NCI-H2227 (cell line): ENCODE measurements around the gene DIP2C.
A peak's percentile ranks its signal among the peaks of the same experiment; 100 is the strongest.

ENCODE experiments used
- DNase-seq: peaks from one replicate; lab custom pipeline; 2025; ENCODE audit not compliant: unreplicated experiment; lab: John Stamatoyannopoulos, UW

Gene DIP2C

DNA sequence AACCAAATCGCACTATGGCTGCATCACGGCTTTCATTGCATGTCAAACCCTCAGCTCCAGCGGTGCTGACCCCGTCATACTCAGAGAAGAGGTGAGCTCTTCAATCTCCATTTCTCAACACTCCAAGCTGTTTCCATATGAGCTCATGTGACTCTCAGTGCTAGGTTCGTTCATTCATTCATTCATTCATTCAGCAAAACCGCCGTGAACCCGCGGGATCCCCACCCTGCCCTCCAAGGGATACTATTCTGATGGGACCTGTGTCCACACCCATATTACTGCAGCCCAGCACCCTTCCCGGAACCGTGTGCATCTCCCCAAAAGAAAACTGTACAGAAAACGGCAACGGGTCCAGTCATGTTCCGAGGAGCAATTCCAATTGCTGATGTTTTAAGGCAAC, 184.7 kb downstream of the DIP2C start:
- DNase-seq, result no peak

DNA sequence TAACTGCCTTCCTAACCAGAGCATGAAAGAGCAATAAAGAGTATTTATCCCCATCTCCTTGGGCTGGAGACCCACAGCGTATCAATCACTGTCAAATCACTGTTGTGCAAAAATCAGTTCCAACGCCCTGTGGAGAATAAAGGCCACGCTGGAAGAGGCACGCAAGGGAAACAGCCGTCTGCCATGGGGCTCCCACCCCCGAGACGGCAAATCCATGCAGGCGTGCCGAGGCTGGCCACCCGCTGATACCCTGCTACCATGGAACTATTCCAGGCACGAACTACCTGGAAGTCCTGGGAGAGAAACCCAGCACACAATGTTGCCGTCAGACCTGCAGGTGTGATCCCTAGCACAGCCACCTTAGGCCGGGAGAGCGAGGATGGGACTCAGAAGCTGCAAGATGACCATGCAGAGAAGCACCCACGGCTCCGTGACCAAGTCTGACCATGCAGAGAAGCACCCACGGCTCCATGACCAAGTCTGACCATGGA, 185.3 kb downstream of the DIP2C start:
- DNase-seq, result no peak

DNA sequence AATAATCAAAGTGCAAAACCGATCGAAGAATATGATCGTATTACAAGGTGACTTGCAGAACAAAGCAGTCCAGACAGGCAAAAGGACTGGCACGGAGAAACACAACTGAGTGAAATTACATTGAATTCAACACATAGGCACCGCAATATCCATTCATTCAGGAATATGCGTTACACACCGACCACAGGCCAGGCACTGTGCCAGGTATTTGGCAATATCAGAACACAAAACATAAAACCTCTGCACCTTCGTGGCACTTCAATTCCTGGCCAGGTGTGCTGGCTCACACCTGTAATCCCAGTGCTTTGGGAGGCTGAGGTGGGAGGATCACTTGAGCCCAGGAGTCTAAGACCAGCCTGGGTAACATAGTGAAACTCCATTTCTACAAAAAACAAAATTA, 187.9 kb downstream of the DIP2C start:
- DNase-seq, result no peak

DNA sequence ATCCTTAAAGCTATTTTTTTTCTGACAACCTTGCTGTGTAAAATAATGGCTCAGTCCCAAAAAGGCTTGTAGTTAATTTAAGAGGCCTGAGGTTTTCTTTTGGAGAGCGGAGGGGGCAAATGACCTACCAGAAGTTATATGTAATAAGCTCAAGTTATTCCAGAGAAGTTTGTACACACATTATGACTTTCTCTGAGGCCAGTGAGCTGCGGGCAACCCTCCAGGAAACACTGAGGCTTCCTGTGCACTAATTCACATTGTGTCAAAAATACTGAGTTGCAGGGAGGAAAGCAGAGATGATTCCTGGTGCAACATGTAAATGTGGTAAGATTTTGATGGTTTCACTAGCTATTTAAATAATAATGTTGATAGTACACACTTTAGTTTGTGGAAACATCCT, 188.6 kb downstream of the DIP2C start:
- DNase-seq, result no peak

DNA sequence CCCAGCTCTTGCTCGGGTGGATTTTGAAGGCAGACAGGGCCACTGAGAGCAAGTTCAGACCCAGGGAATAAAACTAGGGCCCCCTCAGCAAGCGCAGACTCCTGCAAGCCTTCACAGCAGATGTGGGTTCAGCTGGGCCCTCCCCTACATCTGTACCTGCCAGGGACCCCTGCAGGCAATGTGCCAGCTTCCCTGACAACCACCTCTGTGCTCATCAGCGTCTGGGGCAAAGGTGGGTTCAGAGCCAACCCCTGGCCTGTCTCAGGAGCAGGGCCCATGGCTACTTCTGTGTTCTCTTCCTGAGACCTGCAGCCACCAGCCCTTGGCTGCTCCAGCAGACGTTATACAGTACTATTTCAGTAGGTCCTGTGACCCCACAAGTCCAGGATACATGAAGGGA, 189.5 kb downstream of the DIP2C start:
- no peak for DNase-seq

DNA sequence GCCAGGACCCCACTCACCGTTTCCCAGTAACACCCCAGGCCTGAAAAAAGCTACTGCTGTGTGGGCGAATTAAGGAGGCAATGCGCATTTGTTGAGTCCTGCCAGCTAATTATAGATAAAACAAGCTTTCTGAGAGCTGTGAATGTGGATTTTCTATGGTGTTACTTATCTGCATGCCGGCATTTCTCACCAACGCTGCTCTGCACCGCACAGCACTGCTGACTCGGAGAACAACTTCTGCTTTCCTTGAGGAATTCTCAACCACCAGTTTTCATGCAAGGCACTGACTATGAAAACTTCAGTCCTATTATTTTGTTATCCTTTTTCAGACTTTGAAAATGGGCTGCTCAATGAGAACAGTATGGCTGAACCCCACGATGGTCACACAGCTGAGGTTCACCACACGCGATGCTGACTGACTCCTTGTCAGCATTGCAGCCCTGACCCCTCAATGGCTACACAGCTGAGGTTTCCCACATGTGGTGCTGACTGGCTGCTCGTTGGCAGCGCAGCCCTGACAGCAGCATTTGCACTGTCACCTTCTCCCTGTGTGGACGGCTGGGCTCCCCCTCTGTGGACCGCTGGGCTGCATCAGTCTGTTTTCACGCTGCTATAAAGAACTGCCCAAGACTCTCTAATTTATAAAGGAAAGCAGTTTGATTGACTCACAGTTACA, 190.6 kb downstream of the DIP2C start:
- no peak for DNase-seq

DNA sequence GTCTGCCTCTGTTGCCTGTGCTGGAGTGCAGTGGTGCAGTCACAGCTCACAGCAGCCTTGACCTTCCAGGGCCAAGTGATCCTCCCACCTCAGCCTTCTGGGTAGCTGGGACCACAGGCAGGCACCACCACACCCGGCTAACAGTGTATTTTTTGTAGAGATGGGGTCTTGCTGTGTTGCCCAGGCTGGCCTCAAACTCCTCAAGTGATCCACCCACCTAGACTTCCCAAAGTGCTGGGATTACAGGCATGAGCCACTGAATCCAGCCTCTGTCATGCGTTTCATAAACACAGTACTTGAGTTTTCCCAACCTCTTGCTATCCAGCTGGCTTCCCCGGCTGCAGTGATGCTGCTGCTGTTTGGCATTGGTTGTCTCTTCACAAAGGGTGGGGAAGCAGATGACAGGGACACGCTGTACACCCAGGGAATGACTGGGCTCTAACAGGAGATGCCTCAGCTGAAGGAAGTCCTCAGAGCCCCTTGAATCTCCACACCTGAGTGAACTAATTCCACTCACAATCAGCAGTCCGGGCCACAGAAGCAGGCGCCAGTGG, 191.5 kb downstream of the DIP2C start:
- no peak for DNase-seq

DNA sequence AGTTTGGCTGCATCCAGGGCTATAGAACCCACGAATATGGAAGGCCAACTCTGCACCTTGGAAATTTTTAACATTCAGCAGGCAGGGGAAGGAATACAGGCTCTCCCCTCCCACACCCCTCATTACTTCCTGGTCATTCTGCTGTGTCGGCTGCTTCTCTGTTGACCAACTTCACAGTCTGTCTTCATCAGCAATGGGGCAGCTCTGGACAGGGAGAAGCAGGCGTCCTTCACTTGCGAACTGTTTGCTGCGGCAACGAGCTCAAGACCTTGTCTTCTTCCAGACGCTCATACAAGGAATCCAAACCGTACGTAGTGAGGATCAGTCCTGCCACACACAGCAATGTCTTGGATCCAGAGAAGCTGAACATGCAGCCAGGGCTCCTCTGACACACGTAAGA, 192.2 kb downstream of the DIP2C start:
- DNase-seq, result no peak

DNA sequence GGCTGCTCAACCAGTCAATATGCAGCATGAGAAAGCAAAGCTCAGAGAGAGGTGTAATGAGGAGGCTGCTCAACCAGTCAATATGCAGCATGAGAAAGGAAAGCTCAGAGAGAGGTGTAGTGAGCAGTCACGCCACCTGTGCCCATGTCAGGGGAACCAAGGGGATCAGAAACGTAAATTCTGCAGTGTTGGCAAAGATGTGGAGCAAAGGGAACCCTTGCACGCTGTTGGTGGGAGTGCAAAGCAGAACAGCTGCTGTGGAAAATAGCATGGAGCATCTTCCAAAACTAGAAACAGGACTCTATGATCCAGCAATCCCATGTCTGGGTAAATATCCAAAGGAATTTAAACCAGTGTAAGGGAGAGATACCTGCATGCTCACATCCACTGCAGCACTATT, 194.9 kb downstream of the DIP2C start:
- DNase-seq, result no peak

DNA sequence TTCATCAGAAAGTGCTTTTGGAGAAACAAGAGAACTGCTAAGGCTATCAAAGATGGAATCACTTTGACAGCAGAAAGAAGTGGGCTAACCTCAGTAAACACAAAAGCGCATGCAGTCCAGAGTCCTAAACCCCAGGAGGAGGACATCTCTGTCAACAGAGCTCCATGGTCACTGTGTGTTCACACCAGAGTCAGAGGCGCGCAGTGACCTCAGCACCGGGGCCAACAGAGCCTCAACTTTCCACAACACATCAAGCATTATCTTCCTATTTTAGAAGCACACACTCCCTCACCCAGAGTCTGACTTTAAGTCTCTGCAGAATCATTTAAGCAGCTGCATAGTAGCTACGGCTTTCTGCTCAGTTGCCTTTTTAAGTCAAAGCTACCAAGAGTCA, 195.3 kb downstream of the DIP2C start:
- DNase-seq, result no peak

DNA sequence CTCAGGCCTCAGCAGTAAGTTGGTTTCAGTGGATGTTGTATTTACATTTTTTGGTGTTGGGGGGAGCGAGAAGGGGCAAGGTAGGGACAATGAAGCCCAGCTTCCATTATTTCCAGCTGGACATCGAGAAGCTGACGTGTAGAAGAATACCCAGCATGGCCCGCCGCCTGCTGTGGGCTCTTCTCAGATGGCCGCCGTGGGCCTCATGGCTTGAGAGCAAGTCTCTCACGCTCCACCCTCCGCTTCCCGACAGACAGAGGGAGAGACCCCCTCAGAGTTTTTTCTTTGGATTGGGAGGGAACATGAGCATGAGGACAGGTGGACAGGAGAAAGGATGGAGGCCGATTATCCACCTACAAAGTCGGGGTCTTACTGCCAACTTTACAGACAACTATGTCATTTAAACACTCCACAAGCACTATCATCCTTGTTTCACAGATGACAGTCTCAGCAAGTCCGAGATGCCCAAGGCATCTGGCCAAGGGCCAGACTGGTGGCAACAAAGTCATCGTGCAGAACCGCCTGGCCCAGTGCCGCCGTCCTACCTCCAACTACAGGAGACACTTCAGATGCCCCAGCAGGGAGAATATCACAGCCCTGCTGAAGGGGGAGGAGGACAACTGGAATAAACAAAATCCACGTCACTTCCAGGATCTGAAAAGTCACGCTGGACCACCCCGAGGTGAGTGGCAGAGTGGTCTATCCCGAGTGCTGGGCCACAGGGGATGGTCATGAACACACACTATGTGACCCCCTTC, 195.9 kb downstream of the DIP2C start:
- no peak for DNase-seq

DNA sequence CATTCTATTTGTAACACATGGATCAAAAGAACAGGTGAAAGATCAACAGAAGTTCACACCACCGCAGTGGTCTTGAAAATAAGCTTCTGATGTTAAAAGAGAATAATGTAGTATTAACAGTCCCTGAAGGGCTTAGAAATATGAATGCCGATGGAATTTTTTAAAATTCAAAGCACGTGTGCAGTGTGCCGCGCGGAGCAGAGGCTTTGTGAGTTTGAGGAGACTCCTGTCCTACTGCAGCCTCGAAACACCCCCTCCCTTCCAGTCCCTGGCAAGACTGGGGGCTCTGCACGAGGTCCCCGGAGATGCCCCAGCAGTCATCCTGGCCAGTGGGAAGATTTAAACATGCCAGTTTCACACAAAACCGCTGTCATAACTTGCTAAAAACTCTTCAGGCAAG, 196.6 kb downstream of the DIP2C start:
- DNase-seq, result no peak

DNA sequence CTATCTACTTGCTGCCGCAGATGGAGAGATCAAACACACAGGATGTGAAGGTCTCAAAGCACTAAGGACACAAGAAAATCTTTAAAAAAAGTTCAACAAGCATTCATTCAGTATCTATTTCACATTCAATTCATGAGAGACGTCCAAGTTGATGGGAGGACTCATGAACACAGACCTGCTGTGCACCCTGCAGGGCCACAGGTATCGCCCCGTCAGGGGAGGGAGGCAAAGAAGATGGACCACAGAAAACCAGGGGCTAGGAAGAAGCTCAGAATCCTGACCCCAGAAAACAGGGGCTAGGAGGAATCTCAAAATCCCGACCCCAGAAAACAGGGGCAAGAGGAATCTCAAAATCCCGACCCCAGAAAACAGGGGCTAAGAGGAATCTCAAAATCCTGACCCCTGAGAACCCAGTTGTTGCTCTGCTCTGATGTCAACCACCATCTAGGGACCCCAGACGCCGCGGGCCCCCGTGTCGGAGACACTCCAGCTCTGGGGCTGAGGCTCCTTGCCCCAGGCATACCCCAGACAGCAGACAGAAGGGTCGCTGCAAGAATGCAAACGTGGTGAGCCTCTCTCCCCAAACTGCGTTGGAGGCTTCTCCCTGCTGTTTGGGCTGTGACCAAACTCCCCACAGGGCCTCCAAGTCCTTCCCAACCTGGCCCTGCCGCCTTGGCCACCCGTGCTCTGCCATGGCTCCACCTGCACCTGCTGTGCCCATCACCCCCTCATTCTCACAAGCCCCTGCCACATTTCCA, 197.6 kb downstream of the DIP2C start:
- DNase-seq, result no peak

DNA sequence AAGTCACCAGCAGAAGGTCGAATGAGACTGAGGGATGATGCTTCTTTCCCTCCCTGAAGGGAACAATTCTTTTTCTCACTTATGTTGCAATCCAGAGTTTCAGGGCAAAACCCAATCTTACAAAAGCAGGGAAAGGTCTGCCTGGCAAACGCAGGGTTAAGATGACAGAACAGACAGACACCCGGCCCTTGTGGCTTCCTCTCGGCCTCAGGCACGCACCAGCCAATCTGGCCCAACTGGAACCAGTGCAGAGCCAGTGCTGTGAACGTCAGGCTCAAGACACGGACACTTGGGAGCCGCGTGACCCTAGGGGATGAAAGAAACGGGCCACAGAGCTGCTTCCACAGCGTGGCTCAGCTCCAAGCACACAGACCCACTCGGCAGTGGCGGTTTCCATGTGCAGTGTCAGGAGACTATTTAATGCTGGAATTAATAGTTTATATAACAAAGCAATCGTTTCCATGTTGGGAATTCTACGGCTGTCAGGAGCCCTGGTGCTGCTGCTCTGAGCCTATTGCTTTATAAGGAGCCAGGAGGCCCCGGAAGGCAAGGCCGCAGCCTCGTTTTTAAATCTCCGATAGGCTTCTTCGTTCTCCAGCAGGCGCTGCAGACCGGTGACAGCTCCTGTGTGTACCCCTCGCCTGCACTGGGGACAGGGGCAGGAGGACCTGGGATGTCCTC, 198.4 kb downstream of the DIP2C start:
- DNase-seq, result no peak

DNA sequence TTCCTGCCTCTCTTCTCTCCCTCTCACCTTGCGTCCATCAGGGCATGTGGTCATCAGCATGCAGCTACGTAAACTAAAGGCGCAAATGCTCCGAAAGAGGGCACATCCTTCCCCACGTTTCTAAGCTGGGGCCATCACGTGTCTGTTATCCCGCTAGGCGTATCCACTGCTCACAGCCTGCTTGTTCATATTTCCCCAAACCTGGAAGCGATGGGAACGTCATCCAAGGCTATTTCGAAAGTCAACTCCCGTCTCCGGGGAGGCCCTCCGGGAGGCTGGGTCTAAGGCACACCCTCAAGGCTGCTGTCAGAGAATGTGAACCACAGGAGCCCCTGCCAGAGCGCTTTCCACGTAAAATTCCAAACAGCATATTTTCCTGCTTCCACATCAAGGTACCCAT, 199.2 kb downstream of the DIP2C start:
- DNase-seq, result no peak

DNA sequence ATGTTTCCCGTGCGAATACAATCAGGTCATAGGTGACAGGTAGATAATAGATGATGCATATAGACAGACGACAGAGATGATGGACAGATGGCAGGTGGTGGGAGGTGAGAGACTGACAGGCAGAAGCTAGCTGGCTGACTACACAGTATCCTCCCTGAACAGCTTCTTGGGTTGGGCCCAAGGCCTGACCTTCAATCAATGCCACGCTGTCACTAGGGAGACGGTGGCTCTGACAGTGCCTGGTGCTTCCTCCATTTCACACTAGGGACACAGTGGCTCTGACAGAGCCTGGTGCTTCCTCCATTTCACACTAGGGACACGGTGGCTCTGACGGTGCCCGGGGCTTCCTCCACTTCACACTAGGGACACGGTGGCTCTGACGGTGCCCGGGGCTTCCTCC, 200.1 kb downstream of the DIP2C start:
- DNase-seq, result no peak

DNA sequence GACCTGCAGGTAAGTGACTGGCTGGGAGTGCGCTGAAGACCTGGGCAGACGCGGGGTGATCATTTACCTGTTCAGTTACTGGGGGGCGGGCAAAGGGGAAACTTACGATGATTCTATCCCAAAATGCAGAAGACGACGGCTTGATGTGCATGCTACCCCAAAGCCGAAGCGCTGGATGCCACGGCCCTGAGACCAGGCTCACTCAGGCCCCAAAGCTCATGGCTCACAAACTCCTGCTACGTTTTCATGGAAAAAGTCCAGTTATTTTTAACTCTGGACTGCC, 200.6 kb downstream of the DIP2C start:
- no peak for DNase-seq

DNA sequence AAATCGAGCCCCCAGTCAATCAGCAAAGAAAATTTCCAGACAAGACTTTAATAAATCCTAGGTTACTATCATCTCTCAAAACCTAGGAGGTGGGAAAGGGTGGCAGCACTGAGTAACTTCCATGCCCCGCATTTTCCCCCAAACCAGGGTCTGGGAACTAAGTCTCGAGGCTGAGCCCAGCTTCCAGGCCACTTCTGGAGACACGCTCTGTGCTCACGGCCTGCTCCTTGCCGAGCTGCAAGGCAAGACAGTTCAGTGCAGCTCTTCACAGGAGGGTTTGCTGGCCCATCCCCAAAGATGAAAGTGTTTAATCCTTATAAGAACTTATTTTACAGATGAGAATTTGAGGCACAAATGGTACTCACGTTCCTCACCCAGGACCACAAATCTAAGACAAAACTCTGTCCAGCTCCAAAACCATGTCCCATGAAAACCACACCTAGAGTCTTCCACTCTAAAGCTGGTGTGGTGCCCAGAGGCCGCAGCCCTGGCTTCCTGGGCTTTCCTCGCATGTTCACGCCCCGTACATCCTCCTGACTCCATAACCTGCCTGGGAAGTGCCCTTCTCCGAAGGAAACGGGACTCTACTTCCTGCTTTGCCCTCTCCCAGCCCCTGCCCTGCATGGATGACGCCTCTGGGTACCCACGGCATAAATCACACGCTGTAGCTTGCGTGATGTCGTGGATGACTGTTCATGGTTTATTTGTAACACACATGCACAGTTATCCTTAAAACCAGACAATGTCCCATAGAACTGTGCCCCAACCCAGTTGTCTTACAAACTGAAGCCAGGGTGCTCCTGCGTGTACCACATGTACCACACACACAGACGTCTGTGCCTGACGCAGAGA, 201.2 kb downstream of the DIP2C start:
- no peak for DNase-seq

DNA sequence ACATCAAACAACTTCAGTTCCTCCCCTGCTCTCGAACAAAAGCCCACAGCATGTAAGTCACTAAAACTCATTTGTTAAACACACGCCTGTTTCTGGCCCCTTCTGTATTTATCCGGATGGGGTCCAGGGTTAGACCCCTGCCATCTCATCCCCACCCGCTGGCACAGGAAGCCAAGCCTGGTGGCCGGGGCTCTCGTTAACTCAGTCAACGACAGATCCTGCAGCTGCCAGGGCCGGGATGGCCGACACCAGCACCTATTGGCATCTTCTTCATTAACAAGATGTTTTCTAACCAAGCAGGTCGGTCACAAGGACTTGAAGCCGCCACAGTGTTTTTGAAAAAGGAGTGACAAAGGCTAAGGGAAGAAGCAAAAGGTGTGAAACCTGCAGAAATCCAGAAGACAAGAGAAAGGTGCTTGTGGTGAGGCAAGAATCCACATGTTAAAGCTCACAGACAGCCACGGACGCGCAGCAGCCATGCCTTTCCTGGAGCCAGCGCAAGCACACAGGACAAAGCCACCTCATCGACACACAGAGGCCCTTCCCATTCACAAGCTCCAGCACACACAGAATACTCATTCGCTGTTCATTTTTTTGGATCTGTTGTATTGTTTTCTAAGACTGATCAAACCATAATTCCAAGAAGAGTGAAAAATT, 202.7 kb downstream of the DIP2C start:
- DNase-seq, result no peak

DNA sequence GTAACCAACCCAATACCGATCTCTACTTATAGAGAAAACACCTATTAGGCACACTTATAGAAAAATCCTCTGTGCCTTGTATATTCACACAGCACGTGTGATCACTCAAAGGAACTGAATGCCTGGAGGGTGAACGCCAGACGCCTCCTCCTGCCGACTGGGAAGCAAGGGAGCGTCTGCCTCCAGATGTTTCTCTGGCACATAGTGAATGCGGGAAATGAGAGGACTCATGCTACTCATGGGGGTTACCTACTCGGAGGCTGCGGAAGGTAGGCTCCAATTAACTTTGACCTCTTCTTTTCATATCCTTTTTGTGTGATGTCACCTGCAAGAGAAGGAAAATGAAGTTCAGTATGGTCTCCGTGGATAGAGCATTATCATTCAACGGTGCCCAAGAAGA, 203.3 kb downstream of the DIP2C start:
- DNase-seq, result peak; percentile 24
